GM21423 (cell line): Measurements from ENCODE around the gene POLD1.
A peak's percentile ranks its signal among the peaks of the same experiment; 100 is the strongest.

ENCODE experiments used
- ATAC-seq: cut with Tn5 transposase; IDR thresholded peaks from one replicate; pipeline ENCODE4 v1.9.1; 2021; ENCODE audit warnings: mild to moderate bottlenecking, moderate library complexity; ENCODE audit not compliant: unreplicated experiment

The POLD1 gene

DNA sequence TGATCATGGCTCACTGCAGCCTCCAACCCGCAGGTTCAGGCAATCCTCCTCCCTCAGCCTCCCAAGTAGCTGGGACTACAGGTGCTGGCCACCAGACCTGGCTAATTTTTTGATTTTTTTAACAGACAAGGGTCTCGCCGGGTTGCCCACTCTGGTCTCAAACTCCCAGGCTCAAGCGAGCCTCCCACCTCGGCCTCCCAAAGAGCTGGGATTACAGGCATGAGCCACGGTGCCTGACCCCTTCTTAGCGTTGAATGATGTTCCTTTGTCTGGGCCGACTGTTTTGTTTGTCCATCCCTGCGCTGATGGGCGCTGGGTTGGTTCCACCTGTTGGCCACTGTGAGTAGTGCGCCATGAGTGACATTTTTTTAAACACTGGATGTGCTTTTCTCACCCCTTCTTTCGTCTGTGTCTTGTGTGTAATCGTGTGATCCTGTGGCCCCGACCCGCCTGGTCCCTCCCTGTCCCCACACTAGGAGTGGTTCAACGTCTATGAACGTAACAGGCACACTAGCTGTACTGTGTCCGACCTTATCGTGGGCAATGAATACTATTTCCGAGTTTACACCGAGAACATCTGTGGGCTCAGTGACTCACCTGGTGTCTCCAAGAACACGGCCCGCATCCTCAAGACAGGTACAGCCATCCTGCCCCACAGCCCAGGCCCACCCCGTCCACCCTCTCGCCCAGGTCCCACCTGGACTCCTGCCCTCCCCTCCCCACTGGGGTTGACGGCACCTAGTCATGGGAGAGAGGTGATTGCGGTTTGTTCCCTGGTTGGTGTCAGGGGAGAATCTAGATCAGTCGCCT is 77.1 kb downstream of the POLD1 start:
- ATAC-seq: peak; percentile 44

DNA sequence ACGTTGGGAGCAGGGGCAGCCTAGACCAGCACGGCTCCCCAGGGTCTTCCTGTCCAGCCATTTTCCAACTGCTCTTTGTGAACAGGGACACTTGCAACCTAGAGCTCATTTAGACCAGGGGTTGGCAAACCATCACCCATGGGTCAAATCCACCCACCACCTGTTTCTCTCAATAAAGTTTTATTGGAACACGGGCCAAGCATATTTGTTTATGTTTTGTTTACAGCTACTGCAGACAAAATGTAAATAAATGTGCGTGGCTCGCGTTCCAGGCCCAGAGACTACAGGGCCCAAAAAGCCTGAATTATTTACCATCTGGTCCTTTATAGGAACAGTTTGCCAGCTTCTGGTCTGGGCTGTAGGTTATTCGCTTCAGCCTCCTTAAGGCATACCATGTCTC is 78.8 kb downstream of the POLD1 start:
- ATAC-seq: no peak

DNA sequence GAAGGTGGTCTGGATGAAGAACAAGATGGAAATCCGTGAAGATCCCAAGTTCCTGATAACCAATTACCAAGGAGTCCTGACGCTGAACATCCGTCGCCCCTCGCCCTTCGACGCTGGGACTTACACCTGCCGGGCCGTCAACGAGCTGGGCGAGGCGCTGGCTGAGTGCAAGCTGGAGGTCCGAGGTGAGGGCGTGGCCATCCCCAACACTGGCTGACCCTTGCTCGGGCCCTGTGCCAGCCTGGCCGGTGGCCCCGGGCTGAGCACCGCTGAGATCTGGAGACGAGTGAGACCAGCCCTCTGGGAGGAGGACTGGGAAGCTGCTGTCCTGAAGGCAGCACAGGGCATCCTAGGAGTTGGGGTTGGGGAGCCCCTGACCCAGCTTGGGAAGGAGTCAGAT is 80.2 kb downstream of the POLD1 start:
- ATAC-seq: no peak

DNA sequence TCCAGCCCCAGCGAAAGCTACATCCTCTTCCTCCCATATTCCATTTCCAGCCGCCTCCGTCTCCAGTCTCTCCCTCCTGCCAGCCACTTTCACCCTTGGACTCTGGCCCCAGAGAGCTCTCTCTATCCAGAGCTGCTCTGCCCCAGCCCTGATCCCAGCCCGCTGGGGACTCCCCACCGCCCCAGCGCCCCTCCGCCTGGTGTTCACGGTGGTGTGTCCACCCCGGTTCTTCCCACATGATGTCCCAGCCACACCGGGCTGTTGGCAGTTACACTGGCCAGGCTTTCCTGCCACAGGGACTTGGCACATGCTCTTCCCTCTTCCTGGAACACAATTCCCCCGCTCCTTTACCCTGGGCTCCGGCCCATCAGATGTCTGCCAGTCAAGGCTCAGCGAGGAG is 80.9 kb downstream of the POLD1 start:
- no peak for ATAC-seq

DNA sequence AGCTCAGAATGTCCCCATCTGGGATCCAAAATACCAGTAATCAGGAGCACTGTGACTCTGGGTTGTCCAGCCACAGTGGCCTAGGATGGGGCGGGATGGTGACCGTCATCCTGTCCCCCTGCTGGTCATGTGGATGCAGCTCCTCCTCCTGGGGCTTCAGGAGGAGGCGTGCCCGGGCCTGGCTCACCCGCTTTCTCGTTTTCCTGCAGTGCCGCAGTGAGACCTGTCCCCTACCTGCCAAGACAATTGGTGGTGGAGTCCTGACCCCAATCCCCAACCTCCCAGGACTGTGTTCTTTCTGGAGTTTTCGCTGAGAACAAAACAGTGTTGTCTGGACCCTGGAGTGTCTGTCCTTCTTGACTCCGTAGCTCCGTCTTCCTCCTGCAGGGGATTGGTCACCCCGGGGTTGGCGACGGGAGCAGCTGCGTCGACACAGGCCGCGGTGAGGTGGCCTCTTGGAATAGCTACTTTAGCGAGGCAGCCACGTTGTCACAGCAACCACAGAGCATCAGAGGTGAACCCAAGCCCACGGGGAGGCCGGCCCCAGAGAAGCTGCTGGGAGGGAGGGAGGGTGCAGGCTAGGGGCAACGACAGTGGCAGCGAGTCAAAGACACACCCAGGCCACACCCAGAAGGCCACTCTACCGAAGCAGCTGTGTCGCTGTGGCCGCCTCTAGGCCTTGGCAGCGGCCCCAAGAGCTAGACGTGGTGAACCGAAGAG is 82.0 kb downstream of the POLD1 start:
- no peak for ATAC-seq

DNA sequence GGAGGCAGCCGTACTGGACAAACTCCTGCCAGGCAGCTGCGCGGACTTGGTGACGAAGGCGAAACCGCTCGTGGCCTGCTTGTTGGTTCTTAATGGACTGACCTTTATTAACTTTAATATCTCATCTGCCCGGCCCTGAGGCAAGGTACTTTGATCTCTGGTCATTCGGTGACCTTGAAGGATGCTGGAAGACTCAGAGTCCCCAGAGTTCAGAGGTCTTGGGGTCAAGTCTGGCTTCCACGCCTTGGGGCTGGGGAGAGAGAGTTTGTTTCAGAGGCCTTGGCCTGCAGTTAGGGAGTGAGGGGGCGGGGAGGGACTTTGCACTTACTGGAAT is 82.5 kb downstream of the POLD1 start:
- ATAC-seq: no peak

DNA sequence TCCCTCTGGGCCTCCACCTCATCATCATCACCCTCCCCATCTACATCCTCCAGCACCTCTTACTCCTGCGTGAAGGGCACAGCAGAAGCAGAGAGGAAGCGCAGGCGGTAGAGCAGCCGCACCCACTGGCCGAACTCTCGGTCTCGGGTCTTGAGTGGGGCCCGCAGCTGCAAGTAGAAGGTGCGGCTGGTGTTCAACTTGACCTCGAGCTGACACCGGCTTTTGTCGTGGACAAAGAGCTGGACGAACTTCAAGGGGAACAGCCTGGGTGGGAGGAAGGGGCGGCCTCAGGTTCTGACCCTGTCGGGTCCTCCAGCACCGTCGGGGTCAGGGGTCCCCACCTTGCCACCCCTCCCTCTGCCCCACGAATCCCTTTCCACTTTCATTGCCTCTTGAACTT is 83.4 kb downstream of the POLD1 start:
- ATAC-seq: no peak
